K562 (cell line): Measurements from ENCODE around the gene RNF40. TPM values are rescaled to one million over a fixed set of nuclear protein-coding genes. Genes with fewer than 3 reads are reported as not detected.

Source experiments
- BCL6 ChIP-seq: fragments of 250-450 bp; sonication (Bioruptor Pico); IDR thresholded peaks from 2 replicates; pipeline ENCODE4 v1.4.0; 2020
- ESRRB ChIP-seq: fragments of 250-450 bp; sonication (Bioruptor Pico); IDR thresholded peaks from 2 replicates; pipeline ENCODE4 v1.5.0; 2020; ENCODE audit warnings: mild to moderate bottlenecking, moderate library complexity, borderline replicate concordance
- FOXM1 ChIP-seq, 2 experiments: fragments of 450-650 bp in 1 of 2; sonication (generic) in 1 of 2; formaldehyde crosslinking in 1 of 2; IDR thresholded peaks; 2 replicates each; pipeline versions ENCODE4 v1.6.1 to v1.9.0; 2017 to 2022; ENCODE audit warnings: low read depth in 2 of 2, mild to moderate bottlenecking in 2 of 2, missing genetic modification reagents in 1 of 2, moderate library complexity in 1 of 2
- FOXP1 ChIP-seq: sonication (generic); formaldehyde crosslinking; IDR thresholded peaks from 2 replicates; pipeline ENCODE4 v1.8.0; 2022; ENCODE audit warnings: mild to moderate bottlenecking, missing genetic modification reagents
- GATAD2A ChIP-seq: fragments of 450-650 bp; IDR thresholded peaks from 2 replicates; pipeline ENCODE4 v1.6.1; 2017
- HIVEP1 ChIP-seq: fragments of 250-450 bp; sonication (Bioruptor Pico); IDR thresholded peaks from 2 replicates; pipeline ENCODE4 v1.4.0; 2020; ENCODE audit warnings: mild to moderate bottlenecking
- HNRNPL ChIP-seq: fragments of 200-400 bp; formaldehyde crosslinking; IDR thresholded peaks from 2 replicates; pipeline ENCODE4 v1.6.1; 2017; ENCODE audit warnings: low read depth, mild to moderate bottlenecking, low read length
- KLF10 ChIP-seq: fragments of 250-450 bp; sonication (Bioruptor Pico); IDR thresholded peaks from 2 replicates; pipeline ENCODE4 v1.6.1; 2021; ENCODE audit warnings: matching md5 sums
- MECOM ChIP-seq: fragments of 250-450 bp; sonication (Bioruptor Pico); IDR thresholded peaks from 2 replicates; pipeline ENCODE4 v1.8.0; 2022; ENCODE audit warnings: inconsistent platforms
- MYC ChIP-seq, 2 experiments: fragments of 250-450 bp in 1 of 2; sonication (Bioruptor Pico) in 1 of 2; IDR thresholded peaks; 2 replicates each; pipeline versions ENCODE4 v1.5.1 to v1.6.1; 2012 to 2021; ENCODE audit warnings: low read depth in 2 of 2, borderline replicate concordance in 1 of 2, improper control_type of control experiment in 1 of 2, low read length in 1 of 2, mild to moderate bottlenecking in 1 of 2, moderate library complexity in 1 of 2
- NCOA6 ChIP-seq: fragments of 450-650 bp; IDR thresholded peaks from 2 replicates; pipeline ENCODE4 v1.6.1; 2017; ENCODE audit warnings: mild to moderate bottlenecking
- SMARCB1 ChIP-seq: IDR thresholded peaks from 2 replicates; pipeline ENCODE4 v1.6.1; 2011; ENCODE audit warnings: improper control_type of control experiment, low read depth; ENCODE audit not compliant: insufficient read length
- SP1 ChIP-seq: sonication (generic); formaldehyde crosslinking; IDR thresholded peaks from 2 replicates; pipeline ENCODE4 v1.8.1; 2022; ENCODE audit warnings: mild to moderate bottlenecking, missing genetic modification reagents
- SRSF1 ChIP-seq: fragments of 200-400 bp; formaldehyde crosslinking; IDR thresholded peaks from 2 replicates; pipeline ENCODE4 v1.6.1; 2017; ENCODE audit warnings: mild to moderate bottlenecking, low read depth, low read length, moderate library complexity
- ZEB2 ChIP-seq: fragments of 450-650 bp; IDR thresholded peaks from 2 replicates; pipeline ENCODE4 v1.6.1; 2016
- ZNF24 ChIP-seq: fragments of 450-650 bp; IDR thresholded peaks from 2 replicates; pipeline ENCODE4 v1.6.1; 2016
- ZNF717 ChIP-seq: fragments of 250-450 bp; sonication (Bioruptor Pico); IDR thresholded peaks from 2 replicates; pipeline ENCODE4 v1.5.0; 2021
- polyA plus RNA-seq, 8 experiments: library from polyadenylated mRNA; depleted of rRNA in 4 of 8; stranded (reverse) in 5 of 8; unstranded in 3 of 8; fragments of >200 nt; fragmentation: Nextera tagmentation in 2 of 8; fragmentation: Illumina TruSeq in 1 of 8; extraction: Ambion mirVana in 2 of 8; extraction: Trizol in 1 of 8; gene quantifications; 2 replicates each; pipeline versions ENCODE4 v1.2.1 to v1.2.3, GENCODE V29; 2011 to 2014; ENCODE audit warnings: inconsistent platforms in 1 of 8, missing spikeins in 1 of 8
- total RNA-seq, 7 experiments: library from RNA; depleted of rRNA in 6 of 7; stranded (reverse); fragments of >200 nt in 6 of 7; fragmentation: Illumina TruSeq in 2 of 7; extraction: Trizol in 2 of 7; gene quantifications; 2 replicates each; pipeline versions ENCODE4 v1.2.1 to v1.2.3, GENCODE V29; 2011 to 2021; ENCODE audit warnings: low replicate concordance in 1 of 7
- TF ChIP-seq, protein P1 (sequence below), 2 experiments: fragments of 450-650 bp; IDR thresholded peaks; 2 replicates each; pipeline ENCODE4 v1.6.1; 2018; ENCODE audit warnings: mild to moderate bottlenecking in 2 of 2, low read depth in 1 of 2; ENCODE audit not compliant: partially characterized antibody in 2 of 2
- TF ChIP-seq, protein P2 (sequence below): fragments of 250-450 bp; sonication (Bioruptor Pico); IDR thresholded peaks from 2 replicates; pipeline ENCODE4 v1.8.0; 2021; ENCODE audit warnings: mild to moderate bottlenecking, moderate library complexity
- TF ChIP-seq, protein P3 (sequence below): IDR thresholded peaks from 2 replicates; pipeline ENCODE4 v1.6.1; 2014; ENCODE audit warnings: antibody characterized with exemption

Gene RNF40
- total and polyA plus RNA-seq, 9 of the 15 experiments (the other 6 are each of a cell fraction or from before 2014, with no cell fraction given), result 6.2 to 129 (median 81.5) TPM

DNA sequence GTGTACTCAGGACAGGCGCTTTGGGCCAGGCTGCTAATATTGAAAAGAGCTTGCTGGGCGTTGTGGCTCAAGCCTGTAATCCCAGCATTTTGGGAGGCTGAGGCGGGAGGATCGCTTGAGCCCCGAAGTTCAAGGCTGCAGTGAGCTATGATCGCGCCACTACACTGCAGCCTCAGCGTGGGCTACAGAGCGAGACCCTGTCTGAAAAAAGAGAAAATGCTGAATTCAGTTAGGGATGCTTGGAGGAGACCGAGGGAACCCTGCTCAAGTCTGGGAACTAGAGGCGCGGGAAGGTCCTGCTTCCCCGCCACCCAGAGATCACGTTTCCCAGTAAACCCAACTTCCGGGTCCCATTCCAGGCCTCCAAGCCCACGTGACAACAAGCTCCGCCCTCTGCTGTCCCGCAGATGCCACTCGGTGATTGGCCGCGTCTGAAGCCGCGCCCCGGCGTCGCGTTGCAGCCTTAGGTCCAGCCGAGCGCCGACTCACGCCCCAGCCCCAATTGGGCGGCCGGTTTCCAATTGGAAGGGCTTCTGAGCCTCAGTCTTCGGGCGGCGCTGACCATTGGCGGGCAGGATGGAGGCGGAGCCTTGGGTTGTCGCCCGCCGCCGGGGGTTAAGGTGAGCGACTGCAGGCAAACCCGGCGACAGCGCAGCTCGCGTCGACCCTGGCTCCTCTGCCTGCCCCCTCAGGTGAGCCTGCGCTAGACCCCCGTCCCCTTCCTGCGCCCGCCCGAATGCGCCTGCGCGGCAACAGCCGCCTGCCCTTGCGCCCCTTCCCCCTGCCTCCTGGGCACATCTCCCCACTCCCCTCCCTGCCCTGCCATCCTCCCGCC is 14.1 kb upstream of the RNF40 start, which contains the start of gene PHKG2 (continued):
- TF ChIP-seq, protein P1, sequence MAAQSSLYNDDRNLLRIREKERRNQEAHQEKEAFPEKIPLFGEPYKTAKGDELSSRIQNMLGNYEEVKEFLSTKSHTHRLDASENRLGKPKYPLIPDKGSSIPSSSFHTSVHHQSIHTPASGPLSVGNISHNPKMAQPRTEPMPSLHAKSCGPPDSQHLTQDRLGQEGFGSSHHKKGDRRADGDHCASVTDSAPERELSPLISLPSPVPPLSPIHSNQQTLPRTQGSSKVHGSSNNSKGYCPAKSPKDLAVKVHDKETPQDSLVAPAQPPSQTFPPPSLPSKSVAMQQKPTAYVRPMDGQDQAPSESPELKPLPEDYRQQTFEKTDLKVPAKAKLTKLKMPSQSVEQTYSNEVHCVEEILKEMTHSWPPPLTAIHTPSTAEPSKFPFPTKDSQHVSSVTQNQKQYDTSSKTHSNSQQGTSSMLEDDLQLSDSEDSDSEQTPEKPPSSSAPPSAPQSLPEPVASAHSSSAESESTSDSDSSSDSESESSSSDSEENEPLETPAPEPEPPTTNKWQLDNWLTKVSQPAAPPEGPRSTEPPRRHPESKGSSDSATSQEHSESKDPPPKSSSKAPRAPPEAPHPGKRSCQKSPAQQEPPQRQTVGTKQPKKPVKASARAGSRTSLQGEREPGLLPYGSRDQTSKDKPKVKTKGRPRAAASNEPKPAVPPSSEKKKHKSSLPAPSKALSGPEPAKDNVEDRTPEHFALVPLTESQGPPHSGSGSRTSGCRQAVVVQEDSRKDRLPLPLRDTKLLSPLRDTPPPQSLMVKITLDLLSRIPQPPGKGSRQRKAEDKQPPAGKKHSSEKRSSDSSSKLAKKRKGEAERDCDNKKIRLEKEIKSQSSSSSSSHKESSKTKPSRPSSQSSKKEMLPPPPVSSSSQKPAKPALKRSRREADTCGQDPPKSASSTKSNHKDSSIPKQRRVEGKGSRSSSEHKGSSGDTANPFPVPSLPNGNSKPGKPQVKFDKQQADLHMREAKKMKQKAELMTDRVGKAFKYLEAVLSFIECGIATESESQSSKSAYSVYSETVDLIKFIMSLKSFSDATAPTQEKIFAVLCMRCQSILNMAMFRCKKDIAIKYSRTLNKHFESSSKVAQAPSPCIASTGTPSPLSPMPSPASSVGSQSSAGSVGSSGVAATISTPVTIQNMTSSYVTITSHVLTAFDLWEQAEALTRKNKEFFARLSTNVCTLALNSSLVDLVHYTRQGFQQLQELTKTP (IDR thresholded peaks at IDR 0.05; ENCODE audit: low read depth in 1 of 2, partially characterized antibody in 2 of 2), result peak in 1 of 2 experiments; percentile 33
- TF ChIP-seq BCL6 (no peak), MECOM (CRISPR knock-in tag) (no peak), GATAD2A (no peak), KLF10 (CRISPR knock-in tag) (no peak), NCOA6 (no peak), FOXM1 (IDR thresholded peaks at IDR 0.05; ENCODE audit: low read depth) (no peak), FOXM1 (CRISPR knock-in tag; IDR thresholded peaks at IDR 0.05; ENCODE audit: low read depth) (0 out of 2 replicates have a peak, but pooled peaks have one; percentile 63), SRSF1 (no peak), FOXP1 (0 out of 2 replicates have a peak, but pooled peaks have one; percentile 64), SMARCB1 (no peak), ZNF24 (no peak), MYC (IDR thresholded peaks at IDR 0.05; ENCODE audit: low read depth, low read length) (peak; percentile 93), MYC (CRISPR knock-in tag; IDR thresholded peaks at IDR 0.05; ENCODE audit: borderline replicate concordance, low read depth) (no peak), ZNF717 (CRISPR knock-in tag) (no peak), HNRNPL (no peak), ESRRB (CRISPR knock-in tag) (no peak), SP1 (CRISPR knock-in tag) (peak; percentile 72), ZEB2 (no peak), HIVEP1 (CRISPR knock-in tag) (no peak)
- TF ChIP-seq, protein P2, sequence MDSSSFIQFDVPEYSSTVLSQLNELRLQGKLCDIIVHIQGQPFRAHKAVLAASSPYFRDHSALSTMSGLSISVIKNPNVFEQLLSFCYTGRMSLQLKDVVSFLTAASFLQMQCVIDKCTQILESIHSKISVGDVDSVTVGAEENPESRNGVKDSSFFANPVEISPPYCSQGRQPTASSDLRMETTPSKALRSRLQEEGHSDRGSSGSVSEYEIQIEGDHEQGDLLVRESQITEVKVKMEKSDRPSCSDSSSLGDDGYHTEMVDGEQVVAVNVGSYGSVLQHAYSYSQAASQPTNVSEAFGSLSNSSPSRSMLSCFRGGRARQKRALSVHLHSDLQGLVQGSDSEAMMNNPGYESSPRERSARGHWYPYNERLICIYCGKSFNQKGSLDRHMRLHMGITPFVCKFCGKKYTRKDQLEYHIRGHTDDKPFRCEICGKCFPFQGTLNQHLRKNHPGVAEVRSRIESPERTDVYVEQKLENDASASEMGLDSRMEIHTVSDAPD (CRISPR knock-in tag), result no peak
- TF ChIP-seq, protein P3, sequence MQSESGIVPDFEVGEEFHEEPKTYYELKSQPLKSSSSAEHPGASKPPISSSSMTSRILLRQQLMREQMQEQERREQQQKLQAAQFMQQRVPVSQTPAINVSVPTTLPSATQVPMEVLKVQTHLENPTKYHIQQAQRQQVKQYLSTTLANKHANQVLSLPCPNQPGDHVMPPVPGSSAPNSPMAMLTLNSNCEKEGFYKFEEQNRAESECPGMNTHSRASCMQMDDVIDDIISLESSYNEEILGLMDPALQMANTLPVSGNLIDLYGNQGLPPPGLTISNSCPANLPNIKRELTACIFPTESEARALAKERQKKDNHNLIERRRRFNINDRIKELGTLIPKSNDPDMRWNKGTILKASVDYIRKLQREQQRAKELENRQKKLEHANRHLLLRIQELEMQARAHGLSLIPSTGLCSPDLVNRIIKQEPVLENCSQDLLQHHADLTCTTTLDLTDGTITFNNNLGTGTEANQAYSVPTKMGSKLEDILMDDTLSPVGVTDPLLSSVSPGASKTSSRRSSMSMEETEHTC, result 0 out of 2 replicates have a peak, but pooled peaks have one; percentile 45
